Measurements from ENCODE around the gene DIAPH3. TPM values are rescaled to one million over a fixed set of nuclear protein-coding genes. Genes with fewer than 3 reads are reported as not detected.

The DIAPH3 gene
- total RNA-seq, 1 donor from 2014 or later: 30.8 TPM

- Mint-ChIP-seq H3K27me3 (ENCODE audit: low read depth) (no peaks in the 10 kb centered on the region), H3K9me3 (no peaks in the 10 kb centered on the region)
These were observed 415.7 kb downstream of the DIAPH3 start for GRCh38 chr13:59748046-59748445.

GRCh38 chr13:59747529-59747928, 416.2 kb downstream of the DIAPH3 start:
- intact Hi-C loops (cut with micrococcal nuclease): no loop called here
- H3K9me3 Mint-ChIP-seq: no peaks in the 10 kb centered on the region
- H3K27ac Mint-ChIP-seq: no peak overlapping the region
- peaks cover 3% of the 10 kb centered on the region for H3K4me1 Mint-ChIP-seq (ENCODE audit: low read depth)
- no peak overlapping the region for H3K4me3 Mint-ChIP-seq (ENCODE audit: low read depth)
- no peaks in the 10 kb centered on the region for H3K36me3 Mint-ChIP-seq (ENCODE audit: low read depth)
- no peaks in the 10 kb centered on the region for H3K27me3 Mint-ChIP-seq (ENCODE audit: low read depth)
- no peak for DNase-seq (ENCODE audit: low spot score)

More at GRCh38 chr13:59748046-59748445, 415.7 kb downstream of the DIAPH3 start:
- no peak overlapping the region for H3K4me3 Mint-ChIP-seq (ENCODE audit: low read depth)
- no peak for DNase-seq (ENCODE audit: low spot score)
- intact Hi-C loops (cut with micrococcal nuclease): no loop called here
- H3K4me1 Mint-ChIP-seq (ENCODE audit: low read depth): peaks cover 3% of the 10 kb centered on the region
- no peak overlapping the region for H3K27ac Mint-ChIP-seq
- no peaks in the 10 kb centered on the region for H3K36me3 Mint-ChIP-seq (ENCODE audit: low read depth)

- Mint-ChIP-seq H3K4me3 (ENCODE audit: low read depth) (no peak overlapping the region), H3K36me3 (ENCODE audit: low read depth) (no peaks in the 10 kb centered on the region), H3K27ac (no peak overlapping the region), H3K4me1 (ENCODE audit: low read depth) (peaks cover 3% of the 10 kb centered on the region), H3K9me3 (no peaks in the 10 kb centered on the region), H3K27me3 (ENCODE audit: low read depth) (no peaks in the 10 kb centered on the region)
- intact Hi-C loops (cut with micrococcal nuclease): no loop called here
- no peak for DNase-seq (ENCODE audit: low spot score)
These were observed 417.3 kb downstream of the DIAPH3 start for GRCh38 chr13:59746291-59746962.

GRCh38 chr13:59745392-59745788, 418.3 kb downstream of the DIAPH3 start:
- Mint-ChIP-seq H3K27ac (no peak overlapping the region), H3K4me1 (ENCODE audit: low read depth) (peaks cover 3% of the 10 kb centered on the region), H3K9me3 (no peaks in the 10 kb centered on the region), H3K4me3 (ENCODE audit: low read depth) (no peak overlapping the region), H3K27me3 (ENCODE audit: low read depth) (no peaks in the 10 kb centered on the region), H3K36me3 (ENCODE audit: low read depth) (no peaks in the 10 kb centered on the region)
- intact Hi-C loops (cut with micrococcal nuclease): no loop called here
- no peak for DNase-seq (ENCODE audit: low spot score)

- Mint-ChIP-seq H3K36me3 (ENCODE audit: low read depth) (no peaks in the 10 kb centered on the region), H3K9me3 (no peaks in the 10 kb centered on the region), H3K27me3 (ENCODE audit: low read depth) (no peaks in the 10 kb centered on the region), H3K27ac (no peak overlapping the region), H3K4me3 (ENCODE audit: low read depth) (no peak overlapping the region), H3K4me1 (ENCODE audit: low read depth) (peaks cover 3% of the 10 kb centered on the region)
- DNase-seq (ENCODE audit: low spot score): no peak
- intact Hi-C loops (cut with micrococcal nuclease): no loop called here
These were observed 418.9 kb downstream of the DIAPH3 start for GRCh38 chr13:59744747-59745391.

GRCh38 chr13:59743195-59743594, 420.5 kb downstream of the DIAPH3 start:
- H3K27me3 Mint-ChIP-seq (ENCODE audit: low read depth): no peaks in the 10 kb centered on the region
- H3K4me1 Mint-ChIP-seq (ENCODE audit: low read depth): peaks cover 3% of the 10 kb centered on the region
- intact Hi-C loops (cut with micrococcal nuclease): no loop called here
- no peak overlapping the region for H3K4me3 Mint-ChIP-seq (ENCODE audit: low read depth)
- H3K36me3 Mint-ChIP-seq (ENCODE audit: low read depth): no peaks in the 10 kb centered on the region
- no peak for DNase-seq (ENCODE audit: low spot score)
- H3K9me3 Mint-ChIP-seq: no peaks in the 10 kb centered on the region
- no peak overlapping the region for H3K27ac Mint-ChIP-seq

GRCh38 chr13:59742467-59742866, 421.3 kb downstream of the DIAPH3 start:
- no peaks in the 10 kb centered on the region for H3K27me3 Mint-ChIP-seq (ENCODE audit: low read depth)
- H3K36me3 Mint-ChIP-seq (ENCODE audit: low read depth): no peaks in the 10 kb centered on the region
- H3K27ac Mint-ChIP-seq: no peak overlapping the region
- no peak for DNase-seq (ENCODE audit: low spot score)
- peaks cover 3% of the 10 kb centered on the region for H3K4me1 Mint-ChIP-seq (ENCODE audit: low read depth)
- no peak overlapping the region for H3K4me3 Mint-ChIP-seq (ENCODE audit: low read depth)
- no peaks in the 10 kb centered on the region for H3K9me3 Mint-ChIP-seq
- intact Hi-C loops (cut with micrococcal nuclease): no loop called here

GRCh38 chr13:59738921-59739320, 424.8 kb downstream of the DIAPH3 start:
- H3K27me3 Mint-ChIP-seq (ENCODE audit: low read depth): no peaks in the 10 kb centered on the region
- intact Hi-C loops (cut with micrococcal nuclease): no loop called here
- H3K9me3 Mint-ChIP-seq: no peaks in the 10 kb centered on the region
- H3K36me3 Mint-ChIP-seq (ENCODE audit: low read depth): no peaks in the 10 kb centered on the region
- H3K4me1 Mint-ChIP-seq (ENCODE audit: low read depth): no peaks in the 10 kb centered on the region
- no peak overlapping the region for H3K4me3 Mint-ChIP-seq (ENCODE audit: low read depth)
- no peak overlapping the region for H3K27ac Mint-ChIP-seq
- DNase-seq (ENCODE audit: low spot score): no peak

- Mint-ChIP-seq H3K9me3 (no peaks in the 10 kb centered on the region), H3K4me3 (ENCODE audit: low read depth) (no peak overlapping the region)
These were observed 429.3 kb downstream of the DIAPH3 start for GRCh38 chr13:59734393-59734792.

GRCh38 chr13:59733744-59734143, 430.0 kb downstream of the DIAPH3 start:
- H3K36me3 Mint-ChIP-seq (ENCODE audit: low read depth): no peaks in the 10 kb centered on the region
- no peaks in the 10 kb centered on the region for H3K27me3 Mint-ChIP-seq (ENCODE audit: low read depth)
- H3K27ac Mint-ChIP-seq: no peak overlapping the region
- H3K4me1 Mint-ChIP-seq (ENCODE audit: low read depth): no peaks in the 10 kb centered on the region
- no peaks in the 10 kb centered on the region for H3K9me3 Mint-ChIP-seq
- intact Hi-C loops (cut with micrococcal nuclease): no loop called here
- DNase-seq (ENCODE audit: low spot score): no peak
- H3K4me3 Mint-ChIP-seq (ENCODE audit: low read depth): no peak overlapping the region

More at GRCh38 chr13:59734393-59734792, 429.3 kb downstream of the DIAPH3 start:
- intact Hi-C loops (cut with micrococcal nuclease): no loop called here
- no peak overlapping the region for H3K27ac Mint-ChIP-seq
- no peaks in the 10 kb centered on the region for H3K4me1 Mint-ChIP-seq (ENCODE audit: low read depth)
- no peaks in the 10 kb centered on the region for H3K27me3 Mint-ChIP-seq (ENCODE audit: low read depth)
- H3K36me3 Mint-ChIP-seq (ENCODE audit: low read depth): no peaks in the 10 kb centered on the region
- no peak for DNase-seq (ENCODE audit: low spot score)

- Mint-ChIP-seq H3K4me1 (ENCODE audit: low read depth) (no peaks in the 10 kb centered on the region), H3K27me3 (ENCODE audit: low read depth) (no peaks in the 10 kb centered on the region), H3K36me3 (ENCODE audit: low read depth) (no peaks in the 10 kb centered on the region), H3K9me3 (no peaks in the 10 kb centered on the region), H3K4me3 (ENCODE audit: low read depth) (no peak overlapping the region), H3K27ac (no peak overlapping the region)
- DNase-seq (ENCODE audit: low spot score): no peak
- intact Hi-C loops (cut with micrococcal nuclease): no loop called here
These were observed 433.7 kb downstream of the DIAPH3 start for GRCh38 chr13:59730026-59730425.

GRCh38 chr13:59728896-59729545, 434.7 kb downstream of the DIAPH3 start:
- H3K27me3 Mint-ChIP-seq (ENCODE audit: low read depth): no peaks in the 10 kb centered on the region
- no peaks in the 10 kb centered on the region for H3K36me3 Mint-ChIP-seq (ENCODE audit: low read depth)
- H3K4me1 Mint-ChIP-seq (ENCODE audit: low read depth): no peaks in the 10 kb centered on the region
- DNase-seq (ENCODE audit: low spot score): no peak
- H3K27ac Mint-ChIP-seq: no peak overlapping the region
- no peaks in the 10 kb centered on the region for H3K9me3 Mint-ChIP-seq
- no peak overlapping the region for H3K4me3 Mint-ChIP-seq (ENCODE audit: low read depth)
- intact Hi-C loops (cut with micrococcal nuclease): no loop called here

Data from activated T-helper 2 cell treated with anti-CD3 and anti-CD28 coated beads, Interferon-gamma antibody, Interleukin-2, Interleukin-4, amounts not matched to agents 10 μg/mL and 5 μg/mL and 100 μg/mL, durations not matched to agents 14 hours and 24 hours and 36 hours (primary cell).